K562 (cell line): ENCODE results near the gene KIT. TPM values are rescaled to one million over a fixed set of nuclear protein-coding genes. Genes with fewer than 3 reads are reported as not detected.

Experiments
- ATAC-seq: fragments of 200-7000 bp; cut with Tn5 transposase; 3 replicates; pipeline ENCODE4 v1.9.1; 2020; ENCODE audit warnings: moderate library complexity
- BruUV-seq: library from RNA; stranded (reverse); fragments of 400-500 nt; replicated peaks from 2 replicates; lab custom pipeline; 2021; lab: Mats Ljungman, UMichigan
- CTCF ChIA-PET: fragments of 300-600 bp; formaldehyde crosslinking; extraction: SDS; loops from one replicate; lab custom pipeline; 2021; ENCODE audit warnings: low intra/inter-chr PET ratio; lab: Yijun Ruan, JAX
- POLR2A ChIA-PET: fragments of 300-600, 350-650 bp; sonication (Branson Sonifier 250); formaldehyde crosslinking; extraction: SDS; loops from one replicate; lab custom pipeline; 2021; ENCODE audit warnings: antibody characterized with exemption, inconsistent platforms; lab: Yijun Ruan, JAX
- DNase-seq, 4 experiments: peaks; one replicate each; pipeline versions ENCODE4 v3.0.0 to v3.0.0-alpha.2; 2011 to 2018; ENCODE audit warnings: low spot score in 3 of 4, mixed read lengths in 3 of 4; ENCODE audit errors: extremely low read depth in 1 of 4
- FAIRE-seq: peaks from 2 replicates; lab custom pipeline; 2011; peaks lifted over from hg19 to GRCh38; lab: Jason Lieb, UNC
- H2AFZ ChIP-seq: 2 replicates; pipeline ENCODE4 v1.6.0; 2011; ENCODE audit warnings: low read depth, low read length, control low read depth, inconsistent platforms
- H3K27ac ChIP-seq: fragments of 200-600 bp; 3 replicates; pipeline ENCODE4 v1.8.0; 2011; ENCODE audit warnings: low read depth, mild to moderate bottlenecking, control low read depth, inconsistent platforms, low read length, moderate library complexity, mixed read lengths; ENCODE audit errors: extremely low read depth
- H3K27me3 ChIP-seq, 2 experiments: fragments of 300-600 bp in 1 of 2; 2 replicates in 1 of 2; 3 replicates in 1 of 2; pipeline versions ENCODE4 v1.6.0 to v1.8.0; 2011; ENCODE audit warnings: inconsistent platforms in 2 of 2, low read length in 2 of 2, mild to moderate bottlenecking in 1 of 2, mixed read lengths in 1 of 2, moderate library complexity in 1 of 2; ENCODE audit not compliant: control insufficient read depth in 2 of 2, insufficient read depth in 2 of 2
- H3K36me3 ChIP-seq: fragments of 300-600 bp; 3 replicates; pipeline ENCODE4 v1.8.0; 2011; ENCODE audit warnings: mild to moderate bottlenecking, low read length, inconsistent platforms; ENCODE audit not compliant: control insufficient read depth, insufficient read depth
- H3K4me1 ChIP-seq, 2 experiments: fragments of 200-600 bp in 1 of 2; replicated peaks in 1 of 2; 2 replicates in 1 of 2; 3 replicates in 1 of 2; pipeline versions ENCODE4 v1.5.1 to v1.8.0; 2011; ENCODE audit warnings: inconsistent platforms in 2 of 2, low read length in 2 of 2, mild to moderate bottlenecking in 1 of 2, mixed read lengths in 1 of 2, moderate library complexity in 1 of 2; ENCODE audit not compliant: control insufficient read depth in 2 of 2, insufficient read depth in 2 of 2
- H3K4me2 ChIP-seq: 2 replicates; pipeline ENCODE4 v1.6.1; 2011; ENCODE audit warnings: low read length, control low read depth, inconsistent platforms, mixed read lengths; ENCODE audit not compliant: insufficient read depth
- H3K4me3 ChIP-seq: fragments of 200-600 bp; sonication (generic), shearing (Covaris generic); 2 replicates; pipeline ENCODE4 v1.5.1; 2016; ENCODE audit warnings: control low read depth, inconsistent platforms
- H3K79me2 ChIP-seq: fragments of 200-600 bp; 3 replicates; pipeline ENCODE4 v1.8.0; 2011; ENCODE audit warnings: low read length, inconsistent platforms; ENCODE audit not compliant: control insufficient read depth, insufficient read depth
- H3K9ac ChIP-seq, 2 experiments: 2 replicates each; pipeline versions ENCODE4 v1.6.0 to v1.6.1; 2011; ENCODE audit warnings: low read depth in 2 of 2, low read length in 2 of 2, control low read depth in 1 of 2, inconsistent platforms in 1 of 2, mild to moderate bottlenecking in 1 of 2, mixed read lengths in 1 of 2; ENCODE audit not compliant: insufficient read depth in 1 of 2
- H3K9me1 ChIP-seq: one replicate; pipeline ENCODE4 v1.6.0; 2011; ENCODE audit warnings: inconsistent platforms, mild to moderate bottlenecking, low read length, moderate library complexity; ENCODE audit not compliant: control insufficient read depth, insufficient read depth
- H3K9me3 ChIP-seq: replicated peaks from 2 replicates; pipeline ENCODE4 v1.5.1; 2011; ENCODE audit warnings: low read depth, low read length, inconsistent platforms; ENCODE audit not compliant: control insufficient read depth, insufficient read depth
- H4K20me1 ChIP-seq: replicated peaks from 2 replicates; pipeline ENCODE4 v1.6.1; 2011; ENCODE audit warnings: low read length, inconsistent platforms, mixed read lengths; ENCODE audit not compliant: control insufficient read depth, insufficient read depth
- ATF6 ChIP-seq: sonication (generic); formaldehyde crosslinking; IDR thresholded peaks from 2 replicates; pipeline ENCODE4 v1.4.0; 2020; ENCODE audit warnings: mild to moderate bottlenecking, missing genetic modification reagents
- CBFA2T2 ChIP-seq: fragments of 450-650 bp; conservative IDR thresholded peaks from 2 replicates; pipeline ENCODE4 v1.6.1; 2017; ENCODE audit warnings: mild to moderate bottlenecking
- GABPB2 ChIP-seq: fragments of 250-450 bp; sonication (Bioruptor Pico); conservative IDR thresholded peaks from 2 replicates; pipeline ENCODE4 v1.5.1; 2021; ENCODE audit warnings: mild to moderate bottlenecking
- HDAC8 ChIP-seq: fragments of 450-650 bp; IDR thresholded peaks from 2 replicates; pipeline ENCODE4 v1.6.1; 2016; ENCODE audit warnings: mild to moderate bottlenecking, missing genetic modification characterization, moderate library complexity, missing compliant biosample characterization
- LARP7 ChIP-seq: fragments of 450-650 bp; IDR thresholded peaks from 2 replicates; pipeline ENCODE4 v1.6.1; 2016
- NEUROD1 ChIP-seq: fragments of 150-350 bp; IDR thresholded peaks from 2 replicates; pipeline ENCODE4 v1.6.1; 2014; ENCODE audit warnings: borderline replicate concordance, low read length, low read depth; ENCODE audit not compliant: partially characterized antibody
- PHB ChIP-seq: fragments of 250-450 bp; sonication (Bioruptor Pico); IDR thresholded peaks from 2 replicates; pipeline ENCODE4 v1.5.0; 2021
- PHF20 ChIP-seq: fragments of 450-650 bp; IDR thresholded peaks from 2 replicates; pipeline ENCODE4 v1.6.1; 2018; ENCODE audit not compliant: partially characterized antibody
- RBM15 ChIP-seq: fragments of 200-400 bp; formaldehyde crosslinking; IDR thresholded peaks from 2 replicates; pipeline ENCODE4 v1.6.1; 2018; ENCODE audit warnings: mild to moderate bottlenecking, low read length, moderate library complexity; ENCODE audit not compliant: insufficient read depth
- SNRNP70 ChIP-seq: fragments of 200-400 bp; formaldehyde crosslinking; optimal IDR thresholded peaks from 2 replicates; pipeline ENCODE3; 2017; ENCODE audit warnings: low read depth, low read length
- SUPT5H ChIP-seq: fragments of 450-650 bp; IDR thresholded peaks from 2 replicates; pipeline ENCODE4 v1.6.1; 2016
- TCF3 ChIP-seq: sonication (generic); formaldehyde crosslinking; IDR thresholded peaks from 2 replicates; pipeline ENCODE4 v1.4.0; 2020; ENCODE audit warnings: mild to moderate bottlenecking, missing genetic modification reagents
- ZBTB9 ChIP-seq: fragments of 450-650 bp; formaldehyde crosslinking; IDR thresholded peaks from 2 replicates; pipeline ENCODE4 v1.4.0; 2020; ENCODE audit warnings: mild to moderate bottlenecking, moderate library complexity
- ZNF395 ChIP-seq: fragments of 200-800 bp; sonication (Bioruptor generic); IDR thresholded peaks from 2 replicates; pipeline ENCODE4 v1.6.1; 2017; ENCODE audit warnings: missing genetic modification characterization, missing compliant biosample characterization
- WGBS: fragments of 100-300 bp; shearing (Covaris generic); methylation state at CpG from one replicate; pipeline ENCODE4 v1.1.6; 2016; ENCODE audit warnings: low coverage, mixed read lengths; ENCODE audit not compliant: insufficient coverage; ENCODE audit errors: missing lambda C conversion rate; 5-methylcytosine and 5-hydroxymethylcytosine counted together
- in situ Hi-C: fragments of 300-500 bp; cut with MboI; formaldehyde crosslinking; loops from 4 replicates; pipeline ENCODE4 v1.15.0; 2018; ENCODE audit warnings: inconsistent platforms, mixed read lengths
- intact Hi-C: fragments of 100-400 bp; cut with micrococcal nuclease; formaldehyde crosslinking; loops from 2 replicates; pipeline ENCODE4 v1.14.2; 2022
- polyA plus RNA-seq, 8 experiments: library from polyadenylated mRNA; depleted of rRNA in 4 of 8; stranded (reverse) in 5 of 8; unstranded in 3 of 8; fragments of >200 nt; fragmentation: Nextera tagmentation in 2 of 8; fragmentation: Illumina TruSeq in 1 of 8; extraction: Ambion mirVana in 2 of 8; extraction: Trizol in 1 of 8; gene quantifications; 2 replicates each; pipeline versions ENCODE4 v1.2.1 to v1.2.3, GENCODE V29; 2011 to 2014; ENCODE audit warnings: inconsistent platforms in 1 of 8, missing spikeins in 1 of 8
- total RNA-seq, 7 experiments: library from RNA; depleted of rRNA in 6 of 7; stranded (reverse); fragments of >200 nt in 6 of 7; fragmentation: Illumina TruSeq in 2 of 7; extraction: Trizol in 2 of 7; gene quantifications; 2 replicates each; pipeline versions ENCODE4 v1.2.1 to v1.2.3, GENCODE V29; 2011 to 2021; ENCODE audit warnings: low replicate concordance in 1 of 7

KIT gene
- total and polyA plus RNA-seq, 9 of the 15 experiments (the other 6 are each of a cell fraction or from before 2014, with no cell fraction given) = 0.27 to 5.6 (median 0.57) TPM

GRCh38 chr4:54645830-54646229, 11.9 kb upstream of the KIT start:
- Histone ChIP-seq H3K4me2 (no peak overlapping the region), H3K9me1 (no peaks in the 10 kb centered on the region), H3K27ac (no peak overlapping the region), H3K79me2 (no peaks in the 10 kb centered on the region), H3K9ac (no peak overlapping the region), H3K36me3 (no peaks in the 10 kb centered on the region), H2AFZ (no peak overlapping the region), H4K20me1 (no peaks in the 10 kb centered on the region), H3K9me3 (no peaks in the 10 kb centered on the region), H3K4me1 (no peaks in the 10 kb centered on the region), H3K27me3 (peaks cover 0 to 4% of the 10 kb centered on the region in 2 experiments; a peak in 1 of 5 replicates), H3K4me3 (no peak overlapping the region)
- in situ Hi-C loops = no loop called here
- no peak for DNase-seq
- no TSS peak for BruUV-seq
- ChIA-PET CTCF (no interaction called here), POLR2A (interaction anchor here (1.3 kb wide), 1 partner anchor 15 kb away, joined by 4 read pairs; no protein-coding TSS in a partner anchor)
- intact Hi-C loops = no loop called here
- no peak for ATAC-seq
- no peak for FAIRE-seq
- TF ChIP-seq ATF6 (no peak), GABPB2 (CRISPR knock-in tag) (no peak), PHB (CRISPR knock-in tag) (no peak), NEUROD1 (no peak), SNRNP70 (no peak), ZNF395 (CRISPR knock-in tag) (no peak), CBFA2T2 (no peak), RBM15 (no peak), LARP7 (no peak), TCF3 (CRISPR knock-in tag) (no peak), SUPT5H (no peak), ZBTB9 (CRISPR knock-in tag) (no peak), PHF20 (no peak), HDAC8 (tag) (no peak)
- WGBS = 12% methylated on average over 1 of the region's 1 CpG
